ENCODE results near the gene PSEN1.

The PSEN1 gene

GRCh38 chr14:73246387-73247150, 110.3 kb downstream of the PSEN1 start:
- Histone ChIP-seq H3K4me1 (ENCODE audit: control extremely low read depth in 1 of 4, control insufficient read depth in 4 of 4, insufficient read depth in 4 of 4, low read length in 3 of 4) (peaks cover 2 to 50% (median 39%) of the 10 kb centered on the region in 4 experiments), H3K4me3 (ENCODE audit: control insufficient read depth in 1 of 7, extremely low read depth in 1 of 7, insufficient read depth in 4 of 7, low read depth in 2 of 7, low read length in 6 of 7) (peak overlapping the region; percentile 23 to 79 (median 62)), H3K27ac (ENCODE audit: insufficient read depth in 1 of 2, low read depth in 1 of 2, low read length in 2 of 2, poor library complexity in 1 of 2, severe bottlenecking in 2 of 2) (no peak overlapping the region), H3K9me3 (ENCODE audit: control extremely low read depth in 1 of 5, control insufficient read depth in 4 of 5, insufficient read depth in 2 of 5, low read depth in 1 of 5, low read length in 4 of 5) (no peaks in the 10 kb centered on the region), H3K27me3 (replicated peaks in 2 of 5; ENCODE audit: control insufficient read depth in 4 of 5, insufficient read depth in 5 of 5, low read length in 4 of 5) (peaks cover 0 to 8% (median 3%) of the 10 kb centered on the region in 5 experiments), H3K36me3 (ENCODE audit: control insufficient read depth in 4 of 4, insufficient read depth in 4 of 4, low read length in 3 of 4) (no peaks in the 10 kb centered on the region)
- CTCF ChIA-PET, result no interaction called here
- DNase-seq, result peak in 1 of 3 donors; percentile 24
- POLR2A ChIA-PET, result no interaction called here
- WGBS (ENCODE audit: insufficient coverage), result 65% methylated on average over 12 of the region's 18 CpGs

GRCh38 chr14:73248108-73248868, 112.0 kb downstream of the PSEN1 start:
- Histone ChIP-seq H3K36me3 (ENCODE audit: control insufficient read depth in 4 of 4, insufficient read depth in 4 of 4, low read length in 3 of 4) (no peaks in the 10 kb centered on the region), H3K27ac (ENCODE audit: insufficient read depth in 1 of 2, low read depth in 1 of 2, low read length in 2 of 2, poor library complexity in 1 of 2, severe bottlenecking in 2 of 2) (no peak overlapping the region), H3K9me3 (ENCODE audit: control extremely low read depth in 1 of 5, control insufficient read depth in 4 of 5, insufficient read depth in 2 of 5, low read depth in 1 of 5, low read length in 4 of 5) (no peaks in the 10 kb centered on the region), H3K4me1 (ENCODE audit: control extremely low read depth in 1 of 4, control insufficient read depth in 4 of 4, insufficient read depth in 4 of 4, low read length in 3 of 4) (peaks cover 2 to 35% (median 28%) of the 10 kb centered on the region in 4 experiments), H3K27me3 (replicated peaks in 2 of 5; ENCODE audit: control insufficient read depth in 4 of 5, insufficient read depth in 5 of 5, low read length in 4 of 5) (peaks cover 0 to 3% (median 0%) of the 10 kb centered on the region in 5 experiments), H3K4me3 (ENCODE audit: control insufficient read depth in 1 of 7, extremely low read depth in 1 of 7, insufficient read depth in 4 of 7, low read depth in 2 of 7, low read length in 6 of 7) (no peak overlapping the region)
- 89% methylated on average over 5 of the region's 9 CpGs for WGBS (ENCODE audit: insufficient coverage)
- no peak for DNase-seq
- ChIA-PET CTCF (no interaction called here), POLR2A (no interaction called here)

GRCh38 chr14:73249108-73249507, 112.8 kb downstream of the PSEN1 start:
- peaks cover 2 to 27% (median 23%) of the 10 kb centered on the region in 4 experiments for H3K4me1 ChIP-seq (ENCODE audit: control extremely low read depth in 1 of 4, control insufficient read depth in 4 of 4, insufficient read depth in 4 of 4, low read length in 3 of 4)
- POLR2A ChIA-PET, result no interaction called here
- no peak for DNase-seq
- no peaks in the 10 kb centered on the region for H3K9me3 ChIP-seq (ENCODE audit: control extremely low read depth in 1 of 5, control insufficient read depth in 4 of 5, insufficient read depth in 2 of 5, low read depth in 1 of 5, low read length in 4 of 5)
- H3K27me3 ChIP-seq (replicated peaks in 2 of 5; ENCODE audit: control insufficient read depth in 4 of 5, insufficient read depth in 5 of 5, low read length in 4 of 5), result peaks cover 0 to 3% (median 0%) of the 10 kb centered on the region in 5 experiments
- CTCF ChIA-PET, result no interaction called here
- no CpG with 5 or more reads among the region's 1 CpG for WGBS (ENCODE audit: insufficient coverage)
- no peak overlapping the region for H3K27ac ChIP-seq (ENCODE audit: insufficient read depth in 1 of 2, low read depth in 1 of 2, low read length in 2 of 2, poor library complexity in 1 of 2, severe bottlenecking in 2 of 2)
- no peak overlapping the region for H3K4me3 ChIP-seq (ENCODE audit: control insufficient read depth in 1 of 7, extremely low read depth in 1 of 7, insufficient read depth in 4 of 7, low read depth in 2 of 7, low read length in 6 of 7)
- no peaks in the 10 kb centered on the region for H3K36me3 ChIP-seq (ENCODE audit: control insufficient read depth in 4 of 4, insufficient read depth in 4 of 4, low read length in 3 of 4)

GRCh38 chr14:73249564-73250316, 113.4 kb downstream of the PSEN1 start:
- WGBS (ENCODE audit: insufficient coverage), result 84% methylated on average over 10 of the region's 13 CpGs
- ChIA-PET CTCF (no interaction called here), POLR2A (interaction anchor here (0.6 kb wide), 1 partner anchor 14 kb away, joined by 3 read pairs; no protein-coding TSS in a partner anchor)
- H3K36me3 ChIP-seq (ENCODE audit: control insufficient read depth in 4 of 4, insufficient read depth in 4 of 4, low read length in 3 of 4), result no peaks in the 10 kb centered on the region
- no peak overlapping the region for H3K4me3 ChIP-seq (ENCODE audit: control insufficient read depth in 1 of 7, extremely low read depth in 1 of 7, insufficient read depth in 4 of 7, low read depth in 2 of 7, low read length in 6 of 7)
- H3K27me3 ChIP-seq (replicated peaks in 2 of 5; ENCODE audit: control insufficient read depth in 4 of 5, insufficient read depth in 5 of 5, low read length in 4 of 5), result peaks cover 0 to 3% (median 0%) of the 10 kb centered on the region in 5 experiments
- no peaks in the 10 kb centered on the region for H3K9me3 ChIP-seq (ENCODE audit: control extremely low read depth in 1 of 5, control insufficient read depth in 4 of 5, insufficient read depth in 2 of 5, low read depth in 1 of 5, low read length in 4 of 5)
- peaks cover 2 to 20% (median 17%) of the 10 kb centered on the region in 4 experiments for H3K4me1 ChIP-seq (ENCODE audit: control extremely low read depth in 1 of 4, control insufficient read depth in 4 of 4, insufficient read depth in 4 of 4, low read length in 3 of 4)
- DNase-seq, result no peak
- H3K27ac ChIP-seq (ENCODE audit: insufficient read depth in 1 of 2, low read depth in 1 of 2, low read length in 2 of 2, poor library complexity in 1 of 2, severe bottlenecking in 2 of 2), result no peak overlapping the region

DNA sequence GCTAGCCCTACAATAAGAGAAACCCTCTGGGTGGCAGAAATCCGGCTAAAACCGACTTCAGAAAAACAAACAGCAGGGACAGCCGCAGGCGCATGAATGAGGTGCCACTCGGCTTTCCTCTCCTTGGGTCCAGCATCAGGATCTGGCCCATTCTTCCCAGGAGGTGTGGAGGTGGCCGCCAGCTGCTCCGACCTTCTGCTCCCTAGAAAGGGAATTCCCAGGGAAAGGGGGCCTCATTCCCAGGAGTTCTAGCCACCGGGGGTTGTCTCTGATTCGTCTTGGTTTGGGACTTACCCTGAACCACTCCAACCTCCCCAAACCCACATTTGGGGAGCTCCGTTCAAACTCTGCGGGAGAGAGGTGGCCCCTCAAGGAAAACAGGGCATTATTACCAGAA, 114.0 kb downstream of the PSEN1 start:
- peaks cover 0 to 3% (median 0%) of the 10 kb centered on the region in 5 experiments for H3K27me3 ChIP-seq (replicated peaks in 2 of 5; ENCODE audit: control insufficient read depth in 4 of 5, insufficient read depth in 5 of 5, low read length in 4 of 5)
- 98% methylated on average over 6 of the region's 11 CpGs for WGBS (ENCODE audit: insufficient coverage)
- CTCF ChIA-PET, result no interaction called here

DNA sequence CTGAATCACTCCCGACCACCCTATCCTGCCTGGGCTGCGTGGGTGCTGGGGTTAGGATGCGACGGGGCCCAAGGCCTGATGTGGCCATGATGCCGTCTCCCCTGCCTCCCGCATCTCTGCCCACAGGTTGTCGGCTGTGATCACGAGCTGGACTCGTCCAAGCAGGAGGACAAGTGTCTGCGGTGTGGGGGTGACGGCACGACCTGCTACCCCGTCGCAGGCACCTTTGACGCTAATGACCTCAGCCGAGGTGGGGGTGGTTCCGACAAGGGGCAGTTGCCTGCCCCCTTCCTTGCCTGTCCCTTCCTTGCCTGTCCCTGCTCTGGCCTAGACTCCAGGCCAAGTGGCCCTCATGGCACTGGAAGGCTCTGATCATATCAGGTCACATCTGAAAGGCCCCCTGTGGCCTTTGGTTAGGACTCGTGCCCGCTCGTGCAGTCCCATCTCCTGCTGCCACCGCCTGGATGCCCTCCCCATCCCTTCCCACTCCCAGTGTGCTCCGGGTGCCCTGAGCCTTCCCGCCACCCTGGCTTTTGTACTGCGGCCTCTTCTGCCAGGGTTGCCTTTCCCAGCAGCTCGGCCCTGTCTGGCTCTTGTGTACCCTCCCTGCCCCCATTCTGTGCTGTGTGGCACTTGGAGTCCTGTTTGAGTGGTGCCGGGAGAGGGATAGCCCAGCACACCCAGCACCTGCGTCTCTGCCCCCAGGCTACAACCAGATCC, 114.6 kb downstream of the PSEN1 start:
- Histone ChIP-seq H3K9me3 (ENCODE audit: control extremely low read depth in 1 of 5, control insufficient read depth in 4 of 5, insufficient read depth in 2 of 5, low read depth in 1 of 5, low read length in 4 of 5) (no peaks in the 10 kb centered on the region), H3K36me3 (ENCODE audit: control insufficient read depth in 4 of 4, insufficient read depth in 4 of 4, low read length in 3 of 4) (no peaks in the 10 kb centered on the region), H3K27ac (ENCODE audit: insufficient read depth in 1 of 2, low read depth in 1 of 2, low read length in 2 of 2, poor library complexity in 1 of 2, severe bottlenecking in 2 of 2) (no peak overlapping the region), H3K4me3 (ENCODE audit: control insufficient read depth in 1 of 7, extremely low read depth in 1 of 7, insufficient read depth in 4 of 7, low read depth in 2 of 7, low read length in 6 of 7) (no peak overlapping the region), H3K4me1 (ENCODE audit: control extremely low read depth in 1 of 4, control insufficient read depth in 4 of 4, insufficient read depth in 4 of 4, low read length in 3 of 4) (peaks cover 0 to 8% (median 5%) of the 10 kb centered on the region in 4 experiments), H3K27me3 (replicated peaks in 2 of 5; ENCODE audit: control insufficient read depth in 4 of 5, insufficient read depth in 5 of 5, low read length in 4 of 5) (no peaks in the 10 kb centered on the region)
- POLR2A ChIA-PET, result no interaction called here
- DNase-seq, result no peak
- WGBS (ENCODE audit: insufficient coverage), result 98% methylated on average over 27 of the region's 27 CpGs
- CTCF ChIA-PET, result no interaction called here

More for the DNA sequence above, 114.0 kb downstream of the PSEN1 start:
- no peaks in the 10 kb centered on the region for H3K9me3 ChIP-seq (ENCODE audit: control extremely low read depth in 1 of 5, control insufficient read depth in 4 of 5, insufficient read depth in 2 of 5, low read depth in 1 of 5, low read length in 4 of 5)
- H3K4me3 ChIP-seq (ENCODE audit: control insufficient read depth in 1 of 7, extremely low read depth in 1 of 7, insufficient read depth in 4 of 7, low read depth in 2 of 7, low read length in 6 of 7), result no peak overlapping the region
- H3K36me3 ChIP-seq (ENCODE audit: control insufficient read depth in 4 of 4, insufficient read depth in 4 of 4, low read length in 3 of 4), result no peaks in the 10 kb centered on the region
- H3K4me1 ChIP-seq (ENCODE audit: control extremely low read depth in 1 of 4, control insufficient read depth in 4 of 4, insufficient read depth in 4 of 4, low read length in 3 of 4), result peaks cover 0 to 14% (median 11%) of the 10 kb centered on the region in 4 experiments
- no peak overlapping the region for H3K27ac ChIP-seq (ENCODE audit: insufficient read depth in 1 of 2, low read depth in 1 of 2, low read length in 2 of 2, poor library complexity in 1 of 2, severe bottlenecking in 2 of 2)
- no peak for DNase-seq
- POLR2A ChIA-PET, result interaction anchor here (0.6 kb wide), 1 partner anchor 14 kb away, joined by 3 read pairs; no protein-coding TSS in a partner anchor

All from common myeloid progenitor, CD34-positive (primary cell).